A673 (cell line): ENCODE measurements around the gene CHID1. TPM values are rescaled to one million over a fixed set of nuclear protein-coding genes. Genes with fewer than 3 reads are reported as not detected.

Source experiments
- BruUV-seq: library from RNA; stranded (reverse); fragments of 400-500 nt; replicated peaks from 2 replicates; lab custom pipeline; 2021; lab: Mats Ljungman, UMichigan
- CTCF ChIA-PET: fragments of 300-600 bp; sonication (Branson Sonifier 250); formaldehyde crosslinking; loops from one replicate; lab custom pipeline; 2022; ENCODE audit warnings: antibody characterized with exemption; lab: Charles Lee
- POLR2A ChIA-PET: fragments of 300-600 bp; sonication (Branson Sonifier 250); formaldehyde crosslinking; loops from one replicate; lab custom pipeline; 2022; ENCODE audit warnings: antibody characterized with exemption; ENCODE audit not compliant: low non-redundant PET; lab: Charles Lee
- DNase-seq: peaks from one replicate; pipeline ENCODE4 v3.0.0-alpha.2; 2015; ENCODE audit warnings: low spot score
- H3K27ac ChIP-seq: fragments of 200-600 bp; sonication (generic); 2 replicates; pipeline ENCODE4 v1.5.1; 2016; ENCODE audit warnings: mixed run types, low read depth, mild to moderate bottlenecking, mixed read lengths, antibody characterized with exemption, low read length; ENCODE audit not compliant: poor library complexity, severe bottlenecking
- H3K27me3 ChIP-seq: fragments of 200-600 bp; sonication (generic); replicated peaks from 2 replicates; pipeline ENCODE4 v1.6.1; 2017; ENCODE audit warnings: mixed run types, low read depth, mild to moderate bottlenecking, mixed read lengths, antibody characterized with exemption, low read length; ENCODE audit not compliant: insufficient read depth, poor library complexity
- H3K36me3 ChIP-seq: fragments of 200-600 bp; sonication (generic); 2 replicates; pipeline ENCODE4 v1.6.1; 2016; ENCODE audit warnings: mixed run types, mild to moderate bottlenecking, mixed read lengths, antibody characterized with exemption, low read length; ENCODE audit not compliant: insufficient read depth, poor library complexity, severe bottlenecking
- H3K4me1 ChIP-seq: fragments of 200-600 bp; sonication (generic); 2 replicates; pipeline ENCODE4 v1.6.1; 2017; ENCODE audit warnings: mixed run types, mild to moderate bottlenecking, mixed read lengths, antibody characterized with exemption, low read length; ENCODE audit not compliant: insufficient read depth, poor library complexity, severe bottlenecking
- H3K4me3 ChIP-seq: fragments of 200-600 bp; sonication (generic); 2 replicates; pipeline ENCODE4 v1.5.1; 2016; ENCODE audit warnings: low read depth, mixed run types, mild to moderate bottlenecking, mixed read lengths, low read length; ENCODE audit not compliant: poor library complexity, severe bottlenecking
- H3K9me3 ChIP-seq: fragments of 200-600 bp; sonication (generic); 2 replicates; pipeline ENCODE4 v1.6.1; 2016; ENCODE audit warnings: mixed run types, low read depth, mild to moderate bottlenecking, mixed read lengths, antibody characterized with exemption, low read length; ENCODE audit not compliant: poor library complexity, severe bottlenecking
- CTCF ChIP-seq: fragments of 300-800, 200-600 bp; sonication (generic); conservative IDR thresholded peaks from 2 replicates; pipeline ENCODE4 v1.5.1; 2017; ENCODE audit warnings: low read depth, mild to moderate bottlenecking, antibody characterized with exemption, low read length, moderate library complexity, mixed read lengths
- EZH2 ChIP-seq: fragments of 200-600 bp; sonication (generic); IDR thresholded peaks from 2 replicates; pipeline ENCODE4 v1.6.1; 2017; ENCODE audit warnings: borderline replicate concordance, low read depth, mild to moderate bottlenecking, mixed read lengths, antibody characterized with exemption, low read length; ENCODE audit not compliant: poor library complexity, severe bottlenecking
- intact Hi-C: fragments of 100-400 bp; cut with micrococcal nuclease; formaldehyde crosslinking; loops from one replicate; pipeline ENCODE4 v1.10.0; 2022; ENCODE audit not compliant: unreplicated experiment
- total RNA-seq: library from RNA; stranded (reverse); gene quantifications from 2 replicates; pipeline ENCODE4 v1.2.3, GENCODE V29; 2021

The CHID1 gene
- total RNA-seq, 1 experiment from 2014 or later = 105 TPM

GRCh38 chr11:825366-826226 lies 85.0 kb downstream of the CHID1 start:
- CTCF ChIA-PET = no interaction called here

GRCh38 chr11:824942-825341 lies 85.7 kb downstream of the CHID1 start:
- intact Hi-C loops = no loop called here

More at GRCh38 chr11:825366-826226, 85.0 kb downstream of the CHID1 start:
- DNase-seq = no peak
- POLR2A ChIA-PET = no interaction called here
- H3K4me1 ChIP-seq = peaks cover 18% of the 10 kb centered on the region
- H3K27ac ChIP-seq = no peak overlapping the region
- TF ChIP-seq EZH2 (no peak), CTCF (no peak)
- peaks cover 4% of the 10 kb centered on the region for H3K36me3 ChIP-seq
- intact Hi-C loops = no loop called here
- H3K27me3 ChIP-seq = no peaks in the 10 kb centered on the region
- H3K9me3 ChIP-seq = no peaks in the 10 kb centered on the region
- no TSS peak for BruUV-seq
- H3K4me3 ChIP-seq = no peak overlapping the region

DNA sequence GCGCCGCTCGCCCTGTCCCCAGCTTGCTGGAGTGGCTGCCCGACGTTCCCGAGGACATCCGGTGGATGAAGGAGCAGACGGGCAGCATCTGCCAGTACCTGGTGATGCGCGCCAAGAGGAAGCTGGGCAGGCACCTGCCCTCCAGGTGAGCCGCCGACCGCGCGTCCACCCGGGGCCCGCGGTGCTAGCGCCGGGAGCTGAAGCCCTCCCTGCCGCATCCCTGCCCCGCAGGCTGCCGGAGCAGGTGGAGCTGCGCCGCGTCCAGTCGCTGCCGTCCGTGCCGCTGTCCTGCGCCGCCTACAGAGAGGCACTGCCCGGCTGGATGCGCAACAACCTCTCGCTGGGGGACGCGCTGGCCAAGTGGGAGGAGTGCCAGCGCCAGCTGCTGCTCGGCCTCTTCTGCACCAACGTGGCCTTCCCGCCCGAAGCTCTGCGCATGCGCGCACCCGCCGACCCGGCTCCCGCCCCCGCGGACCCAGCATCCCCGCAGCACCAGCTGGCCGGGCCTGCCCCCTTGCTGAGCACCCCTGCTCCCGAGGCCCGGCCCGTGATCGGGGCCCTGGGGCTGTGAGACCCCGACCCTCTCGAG lies 86.2 kb downstream of the CHID1 start:
- CTCF ChIA-PET = no interaction called here
- H3K4me1 ChIP-seq = peaks cover 10% of the 10 kb centered on the region
- intact Hi-C loops = no loop called here

More at GRCh38 chr11:824942-825341, 85.7 kb downstream of the CHID1 start:
- no peaks in the 10 kb centered on the region for H3K27me3 ChIP-seq
- no peak overlapping the region for H3K27ac ChIP-seq
- CTCF ChIA-PET = no interaction called here
- peaks cover 16% of the 10 kb centered on the region for H3K4me1 ChIP-seq
- no TSS peak for BruUV-seq
- no peak overlapping the region for H3K4me3 ChIP-seq
- TF ChIP-seq CTCF (no peak), EZH2 (no peak)
- peaks cover 4% of the 10 kb centered on the region for H3K36me3 ChIP-seq
- no peak for DNase-seq
- no peaks in the 10 kb centered on the region for H3K9me3 ChIP-seq
- POLR2A ChIA-PET = no interaction called here

More for the DNA sequence above, 86.2 kb downstream of the CHID1 start:
- peaks cover 4% of the 10 kb centered on the region for H3K36me3 ChIP-seq
- POLR2A ChIA-PET = no interaction called here
- H3K27ac ChIP-seq = no peak overlapping the region
- no peak for DNase-seq
- H3K9me3 ChIP-seq = no peaks in the 10 kb centered on the region
- no peaks in the 10 kb centered on the region for H3K27me3 ChIP-seq
- no peak overlapping the region for H3K4me3 ChIP-seq
- BruUV-seq = no TSS peak
- no peak for TF ChIP-seq EZH2
- no peak for TF ChIP-seq CTCF
